ENCODE measurements around the gene PLEK2.

GRCh38 chr14:67400434-67400833 lies 11.5 kb downstream of the PLEK2 start:
- TF ChIP-seq CTCF (IDR thresholded peaks at IDR 0.05 in 4 of 5, conservative IDR thresholded peaks at IDR 0.05 in 1 of 5): no peak
- no peak for TF ChIP-seq POLR2A (IDR thresholded peaks at IDR 0.05)
